ENCODE results near the gene PHTF2. TPM values are rescaled to one million over a fixed set of nuclear protein-coding genes. Genes with fewer than 3 reads are reported as not detected.

PHTF2 gene
- total RNA-seq, 1 donor from 2014 or later, result 8.3 TPM

DNA sequence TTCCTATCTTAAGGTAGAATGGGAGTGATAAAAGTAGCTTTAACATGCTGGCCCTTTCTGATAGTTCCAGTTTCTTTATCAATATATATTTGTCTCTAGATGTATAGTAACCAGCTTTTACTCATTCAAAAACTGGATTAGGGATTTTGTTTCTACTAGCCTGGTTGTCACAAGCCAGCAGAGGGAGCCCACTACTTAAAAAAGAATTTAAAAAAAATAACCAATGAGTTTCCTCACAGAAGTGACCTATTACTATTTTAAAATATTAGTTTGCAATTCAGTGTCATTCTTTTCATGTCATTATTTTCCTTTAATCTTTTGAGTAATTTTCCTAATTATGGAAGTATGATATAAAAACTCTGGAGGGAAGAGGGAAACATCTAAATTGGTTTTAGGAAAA, 142.1 kb downstream of the PHTF2 start:
- ATAC-seq, result no peak

DNA sequence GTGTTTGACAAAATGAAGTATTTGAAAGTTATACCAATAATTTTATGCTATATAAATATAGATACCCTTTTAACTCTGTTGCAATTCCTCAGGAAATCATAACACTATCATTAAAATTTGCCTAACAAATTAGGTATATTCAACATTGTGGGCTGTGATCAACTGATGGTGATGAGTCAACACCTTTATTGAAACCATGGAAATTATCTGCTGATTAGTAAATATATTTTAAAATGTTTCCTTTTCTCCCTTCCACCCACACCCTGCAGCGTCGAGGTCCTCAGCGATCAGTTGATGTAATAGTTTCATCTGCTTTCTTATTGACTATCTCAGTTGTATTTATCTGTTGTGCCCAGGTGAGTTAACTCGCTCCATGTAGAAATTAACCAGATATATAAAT, 143.9 kb downstream of the PHTF2 start:
- no peak for ATAC-seq

DNA sequence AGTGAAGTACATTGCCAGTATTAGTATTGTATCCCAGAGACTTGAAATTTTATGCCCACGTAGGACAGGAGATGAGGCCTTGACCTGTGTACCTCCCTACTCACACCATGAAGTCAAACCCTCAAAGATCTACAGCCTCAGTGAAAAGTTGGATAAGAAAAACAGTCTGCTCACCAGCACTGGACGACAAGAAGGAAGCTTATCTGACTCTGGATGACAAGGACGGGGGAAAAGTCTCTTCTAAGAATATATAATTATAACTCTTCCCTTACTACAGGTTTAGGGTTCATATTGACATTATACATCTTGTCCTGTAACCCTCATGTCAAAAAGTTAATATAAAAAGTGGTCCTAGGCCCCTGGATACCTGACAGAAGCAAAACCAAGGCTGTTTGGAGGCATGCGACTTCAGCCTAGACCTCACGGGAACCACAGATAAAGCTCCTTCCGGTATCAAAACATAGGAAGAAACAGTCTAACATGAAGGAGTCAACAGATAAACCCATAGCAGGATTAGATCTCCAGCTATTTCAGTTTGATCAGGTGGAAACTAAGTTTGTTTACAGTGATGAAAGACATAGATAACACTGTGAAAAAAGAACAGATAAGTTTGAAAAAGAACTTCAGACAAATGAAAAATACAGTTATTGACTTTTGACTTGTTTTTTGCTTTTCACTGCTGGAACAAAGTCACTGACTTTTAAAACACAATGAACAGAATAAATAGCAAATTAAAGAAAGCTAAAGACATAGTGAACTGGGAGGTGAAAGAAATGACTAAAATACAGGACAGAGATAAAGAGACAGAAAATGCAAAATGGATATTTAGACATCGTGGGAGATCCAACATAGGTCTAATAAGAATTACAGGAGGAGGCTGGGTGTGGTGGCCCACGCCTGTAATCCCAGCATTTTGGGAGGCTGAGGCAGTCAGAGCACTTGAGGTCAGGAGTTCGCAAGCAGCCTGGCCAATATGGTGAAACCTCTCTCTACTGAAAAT, 145.9 kb downstream of the PHTF2 start:
- no peak for ATAC-seq

DNA sequence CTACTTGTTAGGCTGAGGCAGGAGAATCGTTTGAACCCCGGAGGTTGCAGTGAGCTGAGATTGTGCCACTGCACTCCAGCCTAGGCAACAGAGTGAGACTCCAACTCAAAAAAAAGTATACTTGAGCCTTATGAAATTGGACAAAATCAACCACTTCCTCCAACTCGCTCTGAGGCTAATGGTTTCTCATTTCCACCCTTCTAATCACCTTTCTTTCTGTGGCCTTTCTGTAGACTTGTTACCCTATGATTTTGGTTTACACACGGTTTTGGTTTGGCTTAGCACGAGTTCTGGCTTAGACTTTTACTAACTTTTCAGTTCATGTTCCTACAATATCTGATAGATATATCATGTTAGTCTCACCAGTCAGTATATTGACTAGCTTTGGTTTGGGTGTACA, 152.0 kb downstream of the PHTF2 start:
- no peak for ATAC-seq

GRCh38 chr7:77954773-77955555, 156.4 kb downstream of the PHTF2 start:
- no peak for ATAC-seq

DNA sequence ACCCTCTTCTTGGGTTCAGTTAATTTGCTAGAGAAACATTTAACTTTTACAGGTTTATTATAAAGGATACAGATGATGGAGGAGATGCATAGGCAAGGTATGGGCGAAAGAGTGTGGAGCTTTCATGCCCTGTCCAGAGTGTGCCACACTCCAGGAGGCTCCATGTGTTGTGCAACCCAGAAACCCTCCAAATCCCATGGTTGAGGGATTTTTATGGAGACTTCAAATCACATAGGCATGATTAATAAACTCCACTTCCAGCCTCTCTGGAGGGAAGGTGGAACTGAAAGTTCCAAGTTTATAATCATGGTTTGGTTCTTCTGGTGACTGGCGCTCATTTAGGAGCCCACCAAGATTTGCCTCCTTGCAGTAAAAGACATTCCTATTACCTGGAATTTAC, 159.9 kb downstream of the PHTF2 start:
- no peak for ATAC-seq

- ATAC-seq, result no peak
Measured at GRCh38 chr7:77959080-77959479, 160.5 kb downstream of the PHTF2 start.

- no peak for ATAC-seq
Measured at GRCh38 chr7:77960336-77960735, 161.8 kb downstream of the PHTF2 start.

DNA sequence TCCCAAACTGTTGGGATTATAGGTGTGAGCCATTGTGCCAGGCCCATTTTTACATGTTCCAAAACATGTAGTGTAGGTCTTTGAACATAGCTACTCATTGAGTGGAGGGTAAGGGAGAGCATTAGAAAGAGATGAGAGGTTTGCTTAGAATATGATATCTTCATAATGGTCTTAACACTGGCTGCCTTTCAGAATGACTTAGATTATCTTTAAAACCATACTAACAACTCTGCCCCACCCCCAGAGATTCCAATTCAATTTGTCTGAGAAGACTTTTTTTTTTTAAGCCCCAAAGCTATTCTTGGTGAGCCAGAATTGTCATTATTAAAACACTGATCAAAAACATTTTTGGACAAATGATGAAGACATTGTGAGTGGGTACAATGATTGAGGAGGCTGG, 168.9 kb downstream of the PHTF2 start:
- ATAC-seq, result no peak

DNA sequence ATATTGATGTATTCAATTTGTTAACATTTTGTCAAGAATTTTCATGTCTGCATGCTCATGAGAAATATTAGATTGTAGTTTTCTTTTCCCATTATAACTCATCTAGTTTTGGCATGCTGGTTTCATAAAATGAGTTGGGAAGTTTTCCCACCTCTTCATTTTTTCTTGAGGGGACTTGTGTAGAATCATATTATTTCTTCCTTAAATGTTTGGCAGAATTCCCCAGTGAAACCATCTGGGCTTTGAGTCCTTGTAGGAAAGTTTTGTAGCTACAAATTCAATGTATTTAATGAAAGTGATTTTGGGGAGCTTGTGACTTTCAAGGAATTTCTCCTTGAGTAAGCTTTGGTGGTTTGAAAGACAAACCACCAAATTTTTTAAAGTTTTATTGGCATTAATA, 173.2 kb downstream of the PHTF2 start:
- ATAC-seq, result no peak

- no peak for ATAC-seq
Measured at GRCh38 chr7:77975672-77976480, 177.3 kb downstream of the PHTF2 start.

- ATAC-seq, result no peak
Measured at GRCh38 chr7:77979219-77979618, 180.6 kb downstream of the PHTF2 start.

- no peak for ATAC-seq
Measured at GRCh38 chr7:77980087-77980713, 181.6 kb downstream of the PHTF2 start.

GRCh38 chr7:77982926-77983550, 184.5 kb downstream of the PHTF2 start:
- ATAC-seq, result no peak

GRCh38 chr7:77983973-77984372, 185.4 kb downstream of the PHTF2 start:
- no peak for ATAC-seq

GRCh38 chr7:77985232-77985973, 186.8 kb downstream of the PHTF2 start:
- no peak for ATAC-seq

- no peak for ATAC-seq
Measured at GRCh38 chr7:77985974-77986339, 187.4 kb downstream of the PHTF2 start.

DNA sequence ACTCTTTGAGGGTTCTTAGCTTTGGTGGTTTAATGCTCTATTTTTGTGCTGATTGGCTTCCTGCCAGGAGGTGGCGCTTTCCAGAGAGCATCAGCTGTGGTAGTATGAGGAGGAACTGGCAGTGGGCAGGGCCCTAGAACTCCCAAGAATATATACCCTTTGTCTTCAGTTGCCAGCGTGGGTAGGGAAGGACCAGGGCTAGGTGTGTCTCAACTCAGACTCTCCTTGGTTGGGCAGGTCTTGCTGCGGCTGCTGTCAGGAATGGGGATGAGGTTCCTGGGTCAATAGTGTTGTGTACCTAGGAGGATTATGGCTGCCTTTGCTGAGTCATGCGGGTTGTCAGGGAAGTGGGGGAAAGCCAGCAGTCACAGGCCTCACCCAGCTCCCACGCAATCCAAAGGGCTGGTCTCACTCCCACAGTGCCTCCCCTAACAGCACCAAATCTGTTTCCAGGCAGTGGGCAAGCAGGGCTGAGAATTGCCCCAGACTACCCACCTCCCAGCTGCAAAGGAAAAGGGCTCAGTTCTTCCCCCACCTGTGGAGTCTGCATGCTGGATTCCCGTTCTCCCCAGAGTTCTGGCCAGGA, 191.5 kb downstream of the PHTF2 start:
- peak; percentile 99 for ATAC-seq

GRCh38 chr7:77991656-77992055, 193.1 kb downstream of the PHTF2 start:
- ATAC-seq, result peak; percentile 71

- ATAC-seq, result no peak
Measured at GRCh38 chr7:77993838-77994237, 195.3 kb downstream of the PHTF2 start.

DNA sequence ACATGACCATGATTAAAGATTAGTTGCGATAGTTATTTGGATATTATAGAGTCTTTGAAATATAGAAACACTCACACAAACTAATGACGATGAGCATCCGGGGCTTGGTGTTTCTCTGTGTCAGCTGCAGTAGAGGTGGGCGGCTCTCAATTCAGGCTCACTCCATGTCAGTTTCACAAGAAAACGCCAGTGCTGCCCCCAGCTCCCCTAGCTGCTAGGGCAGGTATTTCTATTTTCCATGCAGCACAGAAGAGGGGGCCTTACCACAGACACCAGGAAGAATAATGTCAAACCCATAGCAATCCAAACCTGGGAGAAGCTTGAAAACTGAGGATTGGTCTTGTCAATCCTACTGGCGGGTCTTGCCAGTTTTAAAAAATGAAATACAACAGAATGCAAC, 197.1 kb downstream of the PHTF2 start:
- no peak for ATAC-seq
